NCI-H1092 treated with DMSO at 0.1 percent for 48 hours (cell line): ENCODE results near the gene AP5S1.
"Not testable (repeated sequence)": the region's sequence is repeated elsewhere in the genome, so short reads cannot be mapped to it uniquely, and the experiment has no call there.

Experiments
- DNase-seq: peaks from one replicate; lab custom pipeline; 2025; lab: John Stamatoyannopoulos, UW

AP5S1 gene

DNA sequence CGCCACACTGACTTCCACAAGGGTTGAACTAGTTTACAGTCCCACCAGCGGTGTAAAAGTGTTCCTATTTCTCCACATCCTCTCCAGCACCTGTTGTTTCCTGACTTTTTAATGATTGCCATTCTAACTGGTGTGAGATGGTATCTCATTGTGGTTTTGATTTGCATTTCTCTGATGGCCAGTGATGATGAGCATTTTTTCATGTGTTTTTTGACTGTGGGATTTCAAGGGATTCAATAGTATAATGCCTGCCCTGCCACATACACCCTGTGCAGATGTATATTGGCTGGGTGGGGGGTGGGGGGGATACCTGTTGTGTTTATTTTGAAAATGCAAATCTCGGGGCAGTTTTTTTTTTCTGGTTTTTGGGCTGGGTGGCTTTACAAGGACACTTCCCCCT is 26.2 kb upstream of the AP5S1 start:
- not testable (repeated sequence) for DNase-seq

DNA sequence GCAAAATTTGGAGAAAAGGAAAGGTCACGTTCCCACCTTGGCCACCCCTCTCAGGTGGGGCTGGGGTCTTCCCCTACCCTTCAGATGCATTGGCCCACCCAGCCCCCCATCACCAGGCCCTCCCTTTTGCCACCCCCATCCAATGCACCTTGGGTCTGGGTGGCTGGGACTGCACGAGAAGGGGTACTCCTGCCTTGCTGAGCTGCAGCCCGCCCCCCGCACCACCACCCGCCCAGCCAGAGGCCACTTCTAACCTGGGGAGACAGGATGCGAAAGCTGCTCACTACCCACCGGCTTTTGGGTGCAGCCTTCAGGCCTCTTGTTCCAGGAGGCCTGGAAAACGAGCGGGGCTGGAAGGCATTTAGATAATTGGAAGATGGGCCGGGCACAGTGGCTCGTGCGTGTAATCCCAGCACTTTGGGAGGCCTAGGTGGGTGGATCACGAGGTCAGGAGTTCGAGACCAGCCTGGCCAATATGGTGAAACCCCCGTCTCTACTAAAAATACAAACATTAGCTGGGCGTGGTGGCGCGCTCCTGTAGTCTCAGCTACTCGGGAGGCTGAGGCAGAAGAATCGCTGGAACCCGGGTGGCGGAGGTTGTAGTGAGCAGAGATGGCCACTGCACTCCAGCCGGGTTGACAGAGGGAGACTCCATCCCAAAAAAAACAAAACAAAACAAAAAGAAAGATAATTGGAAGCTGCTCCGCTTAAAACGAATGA is 25.5 kb upstream of the AP5S1 start:
- no peak for DNase-seq

DNA sequence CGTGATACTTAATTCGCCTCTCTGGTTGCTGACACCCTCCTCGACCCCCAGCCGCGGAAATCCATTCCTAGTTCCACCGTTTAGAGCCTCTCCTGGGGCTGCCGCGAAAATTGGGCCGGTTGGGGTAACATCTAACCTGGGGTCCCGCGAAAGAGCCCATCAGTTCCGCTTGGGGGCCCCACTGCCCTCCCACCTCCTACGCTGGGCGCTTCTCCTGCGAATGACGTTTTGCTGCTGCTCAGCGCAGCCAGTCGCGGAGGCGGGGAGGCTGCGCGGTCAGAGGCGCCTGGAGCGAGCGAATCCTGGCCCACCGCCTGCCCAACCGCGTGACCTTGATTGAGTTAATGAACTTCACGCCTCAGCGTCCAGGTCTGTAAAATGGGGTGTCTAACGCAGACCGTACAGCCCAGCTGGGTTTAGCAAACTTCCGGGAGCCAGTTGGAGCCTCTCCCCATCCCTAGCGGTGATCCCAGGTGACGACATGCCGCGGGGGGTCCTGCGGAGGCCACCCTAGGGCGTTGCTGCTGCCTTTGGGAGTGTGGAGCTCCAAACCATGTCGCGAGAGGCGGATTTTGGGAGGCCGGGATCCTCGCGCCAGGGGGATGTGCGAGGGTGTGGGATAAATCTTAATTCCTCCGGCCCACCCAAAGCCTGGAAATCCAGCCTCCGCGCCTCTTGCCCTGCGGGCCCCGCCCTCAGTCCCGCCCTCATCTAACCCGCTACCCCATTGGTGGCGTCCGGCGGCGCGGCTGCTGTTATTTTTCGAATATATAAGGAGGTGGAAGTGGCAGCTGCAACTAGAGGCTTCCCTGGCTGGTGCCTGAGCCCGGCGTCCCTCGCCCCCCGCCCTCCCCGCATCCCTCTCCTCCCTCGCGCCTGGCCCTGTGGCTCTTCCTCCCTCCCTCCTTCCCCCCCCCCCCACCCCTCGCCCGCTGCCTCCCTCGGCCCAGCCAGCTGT is 24.6 kb upstream of the AP5S1 start, which contains the start of gene CDC25B:
CDC25B (plus strand) TSS at position 800 of the 958 bp plus-strand sequence. CDS start 222 bp downstream, outside the sequence.
- DNase-seq = peak; percentile 95

DNA sequence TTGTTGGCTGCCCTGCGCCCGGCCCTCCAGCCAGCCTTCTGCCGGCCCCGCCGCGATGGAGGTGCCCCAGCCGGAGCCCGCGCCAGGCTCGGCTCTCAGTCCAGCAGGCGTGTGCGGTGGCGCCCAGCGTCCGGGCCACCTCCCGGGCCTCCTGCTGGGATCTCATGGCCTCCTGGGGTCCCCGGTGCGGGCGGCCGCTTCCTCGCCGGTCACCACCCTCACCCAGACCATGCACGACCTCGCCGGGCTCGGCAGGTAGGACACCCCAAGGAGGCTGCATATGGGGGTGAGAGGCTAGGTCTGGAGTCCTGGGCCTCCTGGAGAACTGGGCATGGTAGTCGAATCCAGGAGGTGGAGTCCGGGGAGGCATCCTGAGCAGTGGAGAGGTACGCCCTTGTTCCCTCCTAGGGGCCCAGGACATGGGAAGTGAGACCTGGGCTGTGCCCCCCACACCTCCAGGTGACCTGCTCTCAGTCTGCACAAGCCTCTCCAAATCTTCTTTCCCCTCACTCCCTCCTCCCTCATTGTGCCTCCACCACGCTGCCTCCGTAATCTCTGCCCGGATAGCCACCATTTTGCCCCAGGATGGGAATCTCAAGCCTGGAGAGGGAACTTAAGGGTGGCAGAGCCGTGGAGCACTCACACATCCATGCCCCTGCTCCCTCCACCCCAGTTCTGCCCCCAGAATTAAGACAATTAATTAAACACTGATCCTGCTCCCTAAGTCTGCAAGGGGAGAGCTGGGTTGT is 23.7 kb upstream of the AP5S1 start:
- no peak for DNase-seq

DNA sequence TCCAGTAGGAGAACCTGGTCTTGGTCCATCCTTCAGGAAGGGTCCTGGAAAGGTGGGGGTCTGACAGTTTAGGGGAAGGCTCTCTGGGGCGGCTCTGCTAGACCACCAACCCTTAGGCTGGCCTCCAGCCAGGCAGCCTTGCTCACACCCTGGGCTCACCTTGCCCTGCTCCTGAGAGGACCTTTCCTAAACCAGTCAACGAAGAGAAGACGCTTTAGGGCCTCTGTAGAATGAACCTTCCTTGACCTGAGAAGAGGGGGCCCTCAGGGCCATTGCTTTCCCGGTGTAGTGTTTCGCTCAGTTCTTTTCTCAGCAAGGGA is 23.2 kb upstream of the AP5S1 start:
- DNase-seq = no peak

DNA sequence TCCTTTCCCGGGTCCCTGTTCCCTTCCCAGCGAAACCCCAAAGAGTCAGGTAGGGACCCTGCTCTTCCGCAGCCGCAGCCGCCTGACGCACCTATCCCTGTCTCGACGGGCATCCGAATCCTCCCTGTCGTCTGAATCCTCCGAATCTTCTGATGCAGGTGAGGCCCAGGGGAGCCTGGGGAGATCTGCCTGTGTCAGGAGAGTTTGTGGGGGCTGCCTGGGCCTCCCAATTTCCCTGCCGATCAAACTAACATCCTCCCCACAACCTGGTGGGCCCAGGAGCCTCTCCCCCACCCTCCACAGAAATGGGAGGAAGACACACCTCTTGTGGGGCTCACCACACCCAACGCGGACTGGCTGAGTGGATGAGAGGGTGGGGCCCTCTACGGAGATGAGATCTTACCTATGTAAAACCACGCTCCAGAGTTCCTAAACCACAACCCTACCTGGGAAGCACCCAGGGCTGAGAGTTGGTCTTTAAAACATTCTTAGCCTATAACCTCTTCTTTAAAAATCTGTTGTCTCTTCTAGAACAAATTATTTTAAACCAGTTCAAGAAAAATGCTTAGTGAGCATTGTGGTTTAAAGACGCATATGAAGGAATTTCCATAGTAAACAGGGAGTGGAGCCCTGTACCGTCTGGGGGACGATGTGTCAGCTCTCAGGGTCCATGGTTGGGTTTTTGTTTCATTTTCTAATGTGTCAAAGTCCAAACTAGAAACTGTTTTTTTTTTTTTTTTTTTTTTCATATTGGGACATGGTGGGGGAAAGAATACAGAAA is 22.6 kb upstream of the AP5S1 start:
- DNase-seq = no peak

DNA sequence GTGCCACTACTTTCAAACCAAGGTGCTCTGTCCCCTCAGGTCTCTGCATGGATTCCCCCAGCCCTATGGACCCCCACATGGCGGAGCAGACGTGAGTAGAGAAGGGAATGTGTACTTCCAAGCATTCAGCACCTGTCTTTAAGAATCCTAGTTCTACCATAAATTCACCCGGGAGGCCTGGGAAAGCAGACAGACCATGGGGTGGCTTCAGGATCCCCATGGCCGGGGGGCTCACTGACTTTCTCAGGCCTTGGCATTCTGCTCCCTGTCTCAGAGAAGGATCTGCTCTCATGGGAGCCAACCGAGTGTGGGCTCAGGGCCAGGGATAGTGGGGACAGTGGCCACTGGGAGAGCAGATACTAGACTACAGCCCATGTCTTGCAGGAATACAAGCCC is 22.0 kb upstream of the AP5S1 start:
- DNase-seq = no peak

DNA sequence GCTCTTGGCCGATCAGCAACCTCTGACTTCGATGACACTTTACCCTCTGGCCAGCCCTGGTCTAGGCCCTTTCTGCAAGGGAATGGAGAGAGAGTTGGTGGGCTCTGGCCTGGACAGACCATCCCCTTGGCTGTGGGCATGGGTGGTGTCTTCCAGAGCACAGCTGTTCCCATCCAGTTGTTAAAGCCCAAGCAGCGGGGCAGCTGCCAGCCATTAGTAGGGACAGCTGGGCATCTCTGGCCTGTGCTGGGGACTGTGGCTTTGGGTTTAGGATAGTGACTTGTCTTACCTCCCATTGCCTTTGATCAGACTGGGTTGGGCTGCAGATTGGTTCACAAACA is 21.5 kb upstream of the AP5S1 start:
- no peak for DNase-seq

DNA sequence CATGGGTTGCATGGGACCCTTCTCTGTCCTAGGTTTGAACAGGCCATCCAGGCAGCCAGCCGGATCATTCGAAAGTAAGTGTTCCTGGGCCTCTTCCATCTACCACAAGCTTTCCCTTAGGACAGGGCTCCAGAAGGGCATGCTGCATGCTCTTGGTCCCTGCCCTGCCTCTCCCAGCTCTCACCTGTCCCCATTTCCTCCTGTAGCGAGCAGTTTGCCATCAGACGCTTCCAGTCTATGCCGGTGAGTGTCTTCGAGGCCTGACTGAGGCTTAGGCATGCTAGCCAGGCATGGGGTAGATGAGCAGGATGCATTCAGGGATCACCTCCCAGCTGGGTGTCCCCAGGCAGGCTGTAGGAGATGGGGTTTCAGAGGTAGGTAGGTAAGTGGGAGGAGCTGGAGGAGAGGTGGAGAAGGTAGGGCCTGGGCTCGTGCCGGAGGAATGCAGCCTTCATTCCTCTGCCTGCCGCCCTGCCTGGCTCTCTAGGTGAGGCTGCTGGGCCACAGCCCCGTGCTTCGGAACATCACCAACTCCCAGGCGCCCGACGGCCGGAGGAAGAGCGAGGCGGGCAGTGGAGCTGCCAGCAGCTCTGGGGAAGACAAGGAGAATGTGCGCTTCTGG is 20.0 kb upstream of the AP5S1 start:
- no peak for DNase-seq

DNA sequence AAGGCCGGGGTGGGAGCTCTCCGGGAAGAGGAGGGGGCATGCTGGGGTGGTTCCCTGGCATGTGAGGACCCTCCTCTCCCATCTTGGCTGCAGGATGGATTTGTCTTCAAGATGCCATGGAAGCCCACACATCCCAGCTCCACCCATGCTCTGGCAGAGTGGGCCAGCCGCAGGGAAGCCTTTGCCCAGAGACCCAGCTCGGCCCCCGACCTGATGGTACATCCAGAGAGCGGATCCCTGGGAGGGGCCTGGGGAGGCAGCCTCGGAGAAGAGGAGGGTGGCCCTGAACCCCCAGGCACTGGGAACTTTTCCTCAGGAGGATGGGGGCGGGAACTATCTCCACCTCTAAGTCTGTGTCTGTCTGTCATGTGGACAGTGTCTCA is 19.5 kb upstream of the AP5S1 start:
- no peak for DNase-seq

DNA sequence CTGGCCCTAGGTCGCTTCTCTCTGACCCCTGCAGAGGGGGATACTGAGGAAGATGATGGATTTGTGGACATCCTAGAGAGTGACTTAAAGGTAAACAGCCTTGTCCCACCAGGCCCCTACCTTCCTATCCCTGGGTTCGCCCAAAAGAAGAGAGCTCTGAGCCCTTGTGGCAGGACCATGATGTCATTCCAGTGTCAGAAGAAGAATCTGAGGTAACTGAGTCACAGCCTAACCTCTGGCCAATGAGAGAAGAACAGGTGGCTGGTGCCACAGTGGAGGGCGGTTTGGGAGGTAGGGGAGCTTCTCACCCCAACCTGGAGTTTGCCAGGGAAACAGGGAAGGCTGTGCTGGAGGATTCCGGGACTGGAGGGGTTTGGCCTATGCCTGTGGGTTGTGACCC is 19.0 kb upstream of the AP5S1 start:
- DNase-seq = no peak

DNA sequence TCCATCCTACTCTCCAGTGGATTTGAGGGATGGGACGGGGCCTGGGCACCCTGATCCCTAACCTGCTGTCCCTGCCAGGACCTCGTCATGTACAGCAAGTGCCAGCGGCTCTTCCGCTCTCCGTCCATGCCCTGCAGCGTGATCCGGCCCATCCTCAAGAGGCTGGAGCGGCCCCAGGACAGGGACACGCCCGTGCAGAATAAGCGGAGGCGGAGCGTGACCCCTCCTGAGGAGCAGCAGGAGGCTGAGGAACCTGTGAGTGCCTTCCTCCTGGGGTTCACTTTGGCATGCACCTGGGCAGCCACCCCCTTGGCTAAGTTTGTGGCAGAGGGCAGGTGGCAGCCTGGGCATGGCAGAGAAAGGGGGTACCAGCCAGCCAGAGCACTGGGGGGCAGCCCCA is 18.5 kb upstream of the AP5S1 start:
- no peak for DNase-seq

DNA sequence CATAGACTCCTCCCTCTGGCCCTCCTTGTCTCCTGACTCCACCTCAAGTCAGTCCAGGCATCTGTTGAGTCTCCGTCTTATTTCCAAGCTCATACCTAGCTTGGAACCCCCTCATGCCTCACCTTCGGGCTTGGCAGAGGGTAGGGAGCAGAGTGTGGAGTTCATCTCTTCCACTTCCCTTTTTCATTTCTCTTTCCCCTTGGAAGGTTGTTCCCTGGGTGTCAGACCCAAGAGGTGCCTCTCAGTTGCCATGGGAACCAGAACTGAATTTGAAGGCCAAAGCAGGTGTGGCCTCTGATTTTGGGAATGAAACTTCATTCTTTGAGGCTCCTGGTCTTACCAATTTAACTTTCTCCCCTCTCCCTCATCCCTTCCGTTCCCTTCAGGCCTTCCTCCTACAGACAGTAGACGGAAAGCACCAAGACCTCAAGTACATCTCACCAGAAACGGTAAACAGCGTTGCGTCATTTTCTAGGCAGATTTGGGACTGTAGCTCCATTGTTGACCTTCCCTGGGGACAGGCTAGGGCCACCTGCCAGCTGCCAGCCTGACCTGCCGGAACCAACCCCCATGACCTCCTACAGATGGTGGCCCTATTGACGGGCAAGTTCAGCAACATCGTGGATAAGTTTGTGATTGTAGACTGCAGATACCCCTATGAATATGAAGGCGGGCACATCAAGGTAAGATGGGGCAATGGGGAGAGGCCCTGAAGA is 17.7 kb upstream of the AP5S1 start:
- DNase-seq = no peak

DNA sequence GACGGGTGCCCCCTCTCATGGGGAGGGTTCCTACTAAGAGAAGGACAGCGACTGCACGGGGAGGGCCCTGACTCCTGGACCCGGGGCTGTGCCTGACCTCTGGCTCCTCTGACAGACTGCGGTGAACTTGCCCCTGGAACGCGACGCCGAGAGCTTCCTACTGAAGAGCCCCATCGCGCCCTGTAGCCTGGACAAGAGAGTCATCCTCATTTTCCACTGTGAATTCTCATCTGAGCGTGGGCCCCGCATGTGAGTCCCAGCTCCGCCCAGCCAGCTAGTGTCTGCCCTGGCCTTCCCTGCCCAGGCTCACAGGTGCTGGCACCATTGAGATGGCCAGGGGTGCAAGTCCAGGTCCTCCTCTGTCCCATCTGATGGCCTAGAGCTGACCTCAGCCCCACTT is 17.1 kb upstream of the AP5S1 start:
- DNase-seq = no peak

DNA sequence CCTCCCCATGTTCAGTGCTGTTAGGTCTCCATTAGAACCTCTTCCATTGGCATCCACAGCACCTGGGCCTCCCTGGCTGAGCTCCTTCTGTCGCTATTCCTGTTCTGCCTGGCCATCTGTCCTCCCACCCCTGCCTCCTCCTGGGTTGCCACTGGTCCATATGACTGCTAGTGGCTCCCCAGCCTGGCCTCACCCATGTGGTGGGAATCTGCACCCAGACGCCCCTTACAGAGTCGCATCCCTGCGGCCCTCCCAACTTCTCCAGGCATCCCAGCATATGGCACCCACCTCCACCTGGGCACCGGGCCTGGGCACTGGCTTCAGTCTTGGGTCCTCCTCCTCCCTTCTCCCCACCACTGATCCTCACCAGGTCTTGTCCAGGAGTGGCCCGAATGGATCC is 16.5 kb upstream of the AP5S1 start:
- no peak for DNase-seq

DNA sequence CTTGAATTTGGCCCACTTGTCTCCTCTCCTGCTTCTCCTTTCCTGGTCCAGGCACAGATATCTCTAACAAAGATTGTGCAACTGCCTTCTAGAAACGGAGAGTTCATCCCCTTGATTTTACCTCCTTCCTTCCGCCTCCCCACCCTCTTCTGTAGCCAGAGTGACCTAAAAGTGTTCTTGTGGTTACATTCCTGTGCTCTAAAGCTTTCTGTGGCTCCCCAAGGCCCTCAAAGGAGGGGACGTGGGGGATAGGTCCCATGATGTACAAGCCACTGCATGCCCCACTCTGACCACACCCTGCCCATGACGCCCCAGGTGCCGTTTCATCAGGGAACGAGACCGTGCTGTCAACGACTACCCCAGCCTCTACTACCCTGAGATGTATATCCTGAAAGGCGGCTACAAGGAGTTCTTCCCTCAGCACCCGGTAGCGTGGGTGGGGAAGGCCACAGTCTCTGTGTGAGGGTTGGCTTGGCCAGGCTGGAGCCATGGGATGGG is 16.0 kb upstream of the AP5S1 start:
- no peak for DNase-seq

DNA sequence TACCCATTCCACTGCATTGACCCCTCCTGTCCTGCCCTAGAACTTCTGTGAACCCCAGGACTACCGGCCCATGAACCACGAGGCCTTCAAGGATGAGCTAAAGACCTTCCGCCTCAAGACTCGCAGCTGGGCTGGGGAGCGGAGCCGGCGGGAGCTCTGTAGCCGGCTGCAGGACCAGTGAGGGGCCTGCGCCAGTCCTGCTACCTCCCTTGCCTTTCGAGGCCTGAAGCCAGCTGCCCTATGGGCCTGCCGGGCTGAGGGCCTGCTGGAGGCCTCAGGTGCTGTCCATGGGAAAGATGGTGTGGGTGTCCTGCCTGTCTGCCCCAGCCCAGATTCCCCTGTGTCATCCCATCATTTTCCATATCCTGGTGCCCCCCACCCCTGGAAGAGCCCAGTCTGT is 15.6 kb upstream of the AP5S1 start:
- no peak for DNase-seq

DNA sequence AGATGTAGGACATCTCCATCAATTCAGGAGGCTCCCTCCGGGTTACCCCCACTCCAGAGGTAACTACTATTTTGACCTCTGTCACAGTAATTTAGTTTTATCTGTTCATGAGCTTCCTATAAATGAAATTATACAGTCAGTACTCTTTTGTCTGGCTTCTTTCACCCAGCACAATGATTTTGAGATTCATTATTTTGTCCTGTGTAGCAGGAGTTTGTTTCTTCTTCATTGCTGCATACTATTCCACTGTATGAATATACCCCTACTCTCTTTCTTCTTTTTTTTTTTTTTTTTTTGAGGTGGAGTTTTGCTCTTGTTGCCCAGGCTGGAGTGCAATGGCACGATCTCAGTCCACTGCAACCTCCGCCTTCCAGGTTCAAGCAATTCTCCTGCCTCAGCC is 11.8 kb upstream of the AP5S1 start:
- DNase-seq = no peak

DNA sequence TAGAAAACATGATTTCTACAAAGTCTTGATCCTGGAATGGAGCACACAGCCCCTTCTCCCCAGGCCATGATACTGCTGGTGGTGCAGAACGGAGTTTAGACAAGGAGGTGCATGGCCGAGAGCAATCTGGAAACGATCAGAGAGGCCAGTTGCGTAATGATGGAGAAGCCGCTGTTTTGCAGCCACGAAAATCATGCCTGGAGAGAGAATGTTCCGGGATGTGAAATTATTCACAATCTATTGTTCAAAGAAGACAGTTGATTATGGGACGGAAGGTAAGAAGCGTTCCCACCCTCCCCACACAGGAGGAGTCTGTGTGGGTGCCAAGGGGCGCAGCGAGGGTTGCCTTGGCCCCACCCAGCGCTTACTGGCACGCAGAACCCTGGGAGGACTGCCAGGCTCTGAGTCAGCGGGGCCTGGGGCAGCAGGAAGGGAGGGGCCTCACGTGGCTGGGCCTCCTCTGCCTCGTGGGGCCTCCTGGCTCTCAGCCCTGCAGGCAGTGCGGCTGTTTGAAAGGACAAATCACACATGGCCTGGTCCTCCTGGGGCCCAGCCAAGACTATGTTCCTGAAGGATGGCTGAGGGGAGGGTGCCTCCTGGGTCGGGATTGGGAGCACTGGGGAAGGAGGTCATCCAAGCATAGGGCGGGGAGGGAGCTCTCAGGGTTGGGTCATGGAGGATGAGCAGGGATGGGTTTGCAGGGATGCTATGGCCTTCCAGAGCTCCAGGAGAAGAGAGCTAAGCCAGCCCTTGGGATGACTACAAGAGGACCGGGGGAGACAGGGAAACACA is 8.7 kb upstream of the AP5S1 start:
- DNase-seq = peak; percentile 95

DNA sequence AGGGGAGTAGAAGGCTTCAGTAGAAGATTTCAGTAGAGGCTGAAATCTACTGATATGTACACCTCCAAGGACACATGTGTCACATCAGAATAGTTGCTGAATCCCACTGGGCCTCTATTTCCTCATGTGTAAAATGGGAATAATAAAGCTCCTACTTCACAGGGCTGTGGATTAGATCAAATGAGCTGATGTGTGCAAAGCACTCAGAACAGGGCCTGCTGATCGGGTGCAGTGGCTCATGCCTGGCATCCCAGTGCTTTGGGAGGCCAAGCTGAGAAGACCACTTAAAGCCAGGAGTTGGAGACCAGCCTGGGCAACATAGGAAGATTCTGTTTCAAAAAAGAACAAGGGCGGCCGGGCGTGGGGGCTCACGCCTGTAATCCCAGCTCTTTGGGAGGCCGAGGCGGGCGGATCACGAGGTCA is 8.1 kb upstream of the AP5S1 start:
- no peak for DNase-seq
